ENCODE data around the gene ARHGAP6.

- no peak for TF ChIP-seq TAF1 (IDR thresholded peaks at IDR 0.05; ENCODE audit: borderline replicate concordance, low read depth, low read length)
- TF ChIP-seq POLR2A (IDR thresholded peaks at IDR 0.05; ENCODE audit: low read depth, low read length), result no peak
- TF ChIP-seq POLR2AphosphoS5 (IDR thresholded peaks at IDR 0.05; ENCODE audit: low read depth, low read length), result no peak
Measured at GRCh38 chrX:11531226-11531625, 134.5 kb downstream of the ARHGAP6 start.

All from GM12892 (cell line).